ENCODE data around the gene RP9. TPM values are rescaled to one million over a fixed set of nuclear protein-coding genes. Genes with fewer than 3 reads are reported as not detected.

The RP9 gene
- total and polyA plus RNA-seq, 9 donors: 6.2 to 24.2 (median 11.3) TPM

- 0% methylated on average over 36 to 57 of the region's 57 CpGs for WGBS, 3 donors
- Histone ChIP-seq H3K27ac (peak within 1 kb of the TSS; percentile 49 to 79), H3K4me3 (peak within 1 kb of the TSS; percentile 74), H3K9me3 (no peaks in the 10 kb centered on the region), H3K27me3 (no peaks in the 10 kb centered on the region), H3K4me1 (ENCODE audit: insufficient read depth) (peaks cover 3% of the 10 kb centered on the region), H3K36me3 (no peaks in the 10 kb centered on the region)
- intact Hi-C loops (cut with DNase I): no loop called here
- peak; percentile 29 for TF ChIP-seq POLR2A (IDR thresholded peaks at IDR 0.05)
- TF ChIP-seq, protein P1, sequence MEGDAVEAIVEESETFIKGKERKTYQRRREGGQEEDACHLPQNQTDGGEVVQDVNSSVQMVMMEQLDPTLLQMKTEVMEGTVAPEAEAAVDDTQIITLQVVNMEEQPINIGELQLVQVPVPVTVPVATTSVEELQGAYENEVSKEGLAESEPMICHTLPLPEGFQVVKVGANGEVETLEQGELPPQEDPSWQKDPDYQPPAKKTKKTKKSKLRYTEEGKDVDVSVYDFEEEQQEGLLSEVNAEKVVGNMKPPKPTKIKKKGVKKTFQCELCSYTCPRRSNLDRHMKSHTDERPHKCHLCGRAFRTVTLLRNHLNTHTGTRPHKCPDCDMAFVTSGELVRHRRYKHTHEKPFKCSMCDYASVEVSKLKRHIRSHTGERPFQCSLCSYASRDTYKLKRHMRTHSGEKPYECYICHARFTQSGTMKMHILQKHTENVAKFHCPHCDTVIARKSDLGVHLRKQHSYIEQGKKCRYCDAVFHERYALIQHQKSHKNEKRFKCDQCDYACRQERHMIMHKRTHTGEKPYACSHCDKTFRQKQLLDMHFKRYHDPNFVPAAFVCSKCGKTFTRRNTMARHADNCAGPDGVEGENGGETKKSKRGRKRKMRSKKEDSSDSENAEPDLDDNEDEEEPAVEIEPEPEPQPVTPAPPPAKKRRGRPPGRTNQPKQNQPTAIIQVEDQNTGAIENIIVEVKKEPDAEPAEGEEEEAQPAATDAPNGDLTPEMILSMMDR (IDR thresholded peaks at IDR 0.05): no peak
- no peak for TF ChIP-seq EP300 (IDR thresholded peaks at IDR 0.05)
- peak; percentile 92 to 97 (median 96) for DNase-seq
Observed at GRCh38 chr7:33128990-33129805, 20.0 kb upstream of the RP9 start, which contains the start of gene BBS9. BBS9 (plus strand) TSS chr7:33129564; CDS start chr7:33146253, 16,689 bp downstream.

- TF ChIP-seq POLR2A (IDR thresholded peaks at IDR 0.05) (no peak), EP300 (IDR thresholded peaks at IDR 0.05) (no peak)
- TF ChIP-seq, protein P1 (IDR thresholded peaks at IDR 0.05): no peak
- H3K4me1 ChIP-seq (ENCODE audit: insufficient read depth): peaks cover 3% of the 10 kb centered on the region
- peak overlapping the region; percentile 49 to 79 for H3K27ac ChIP-seq
- no peaks in the 10 kb centered on the region for H3K36me3 ChIP-seq
- WGBS, 3 donors: 0% methylated on average over 3 of the region's 3 CpGs
- H3K27me3 ChIP-seq: no peaks in the 10 kb centered on the region
- H3K9me3 ChIP-seq: no peaks in the 10 kb centered on the region
- peak overlapping the region; percentile 74 for H3K4me3 ChIP-seq
- no peak for DNase-seq
- intact Hi-C loops (cut with DNase I): no loop called here
Observed at GRCh38 chr7:33128631-33128989, 19.4 kb upstream of the RP9 start.

DNA sequence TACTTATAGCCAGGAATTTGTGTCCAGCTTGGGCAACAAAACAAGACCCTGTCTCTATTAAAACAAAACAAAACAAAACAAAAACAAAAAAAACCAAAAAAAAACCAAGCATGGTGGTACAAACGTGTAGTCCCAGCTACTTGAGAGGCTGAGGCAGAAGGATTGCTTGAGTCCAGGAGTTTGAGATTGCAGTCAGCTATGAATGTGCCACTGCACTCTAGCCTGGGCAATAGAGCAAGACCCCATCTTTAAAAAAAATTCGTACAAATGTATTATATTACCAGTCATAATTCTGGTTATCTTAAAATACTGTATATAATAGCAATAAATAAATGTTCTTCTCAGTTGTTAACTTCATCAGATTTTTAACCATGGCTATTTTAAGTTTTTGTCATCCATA lies 17.9 kb upstream of the RP9 start:
- no peaks in the 10 kb centered on the region for H3K27me3 ChIP-seq
- 53 to 70% (median 59%) methylated on average over 2 of the region's 2 CpGs for WGBS, 3 donors
- no peaks in the 10 kb centered on the region for H3K36me3 ChIP-seq
- DNase-seq: no peak
- no peak overlapping the region for H3K27ac ChIP-seq
- peaks cover 3% of the 10 kb centered on the region for H3K4me1 ChIP-seq (ENCODE audit: insufficient read depth)
- no peak overlapping the region for H3K4me3 ChIP-seq
- no peaks in the 10 kb centered on the region for H3K9me3 ChIP-seq
- TF ChIP-seq, protein P1 (IDR thresholded peaks at IDR 0.05): no peak
- TF ChIP-seq EP300 (IDR thresholded peaks at IDR 0.05) (no peak), POLR2A (IDR thresholded peaks at IDR 0.05) (no peak)
- intact Hi-C loops (cut with DNase I): no loop called here

GRCh38 chr7:33118383-33118782 lies 9.2 kb upstream of the RP9 start:
- intact Hi-C loops (cut with DNase I): no loop called here
- Histone ChIP-seq H3K27me3 (no peaks in the 10 kb centered on the region), H3K36me3 (no peaks in the 10 kb centered on the region), H3K27ac (no peak overlapping the region), H3K4me3 (no peak overlapping the region), H3K9me3 (no peaks in the 10 kb centered on the region), H3K4me1 (ENCODE audit: insufficient read depth) (no peaks in the 10 kb centered on the region)
- no peak for DNase-seq
- no peak for TF ChIP-seq EP300 (IDR thresholded peaks at IDR 0.05)
- TF ChIP-seq POLR2A (IDR thresholded peaks at IDR 0.05): no peak
- TF ChIP-seq, protein P1 (IDR thresholded peaks at IDR 0.05): no peak
- 92 to 93% (median 92%) methylated on average over 3 of the region's 3 CpGs for WGBS, 3 donors

Measured in ovary (tissue), 9 donors.